ENCODE measurements around the gene FADS2. TPM values are rescaled to one million over a fixed set of nuclear protein-coding genes. Genes with fewer than 3 reads are reported as not detected.
A peak's percentile ranks its signal among the peaks of the same experiment; 100 is the strongest.

Gene FADS2
- total and polyA plus RNA-seq, 2 experiments from 2014 or later = 317 to 356 TPM

- Histone ChIP-seq H2AFZ (no peak overlapping the region), H4K20me1 (ENCODE audit: insufficient read depth, poor library complexity, severe bottlenecking) (peaks cover 58% of the 10 kb centered on the region), H3K27me3 (no peaks in the 10 kb centered on the region), H3K27ac (peak overlapping the region; percentile 85), H3K79me2 (peaks cover 79% of the 10 kb centered on the region), H3K36me3 (replicated peaks; ENCODE audit: insufficient read depth, low read depth) (no peaks in the 10 kb centered on the region), H3K4me2 (no peak overlapping the region), H3K4me3 (no peak overlapping the region), H3K9me2 (replicated peaks; ENCODE audit: insufficient read depth) (no peaks in the 10 kb centered on the region), H3K9me3 (ENCODE audit: low read depth) (no peaks in the 10 kb centered on the region), H3K4me1 (ENCODE audit: insufficient read depth) (peaks cover 32% of the 10 kb centered on the region)
- WGBS (ENCODE audit: low lambda C conversion rate, missing lambda C conversion rate) = 79% methylated on average over 12 of the region's 12 CpGs
- peak; percentile 43 for DNase-seq (ENCODE audit: low spot score)
- TF ChIP-seq EZH2 (IDR thresholded peaks at IDR 0.05; ENCODE audit: borderline replicate concordance) (no peak), CTCF (IDR thresholded peaks at IDR 0.05; ENCODE audit: poor library complexity) (no peak), EZH2phosphoT487 (IDR thresholded peaks at IDR 0.05; ENCODE audit: low read depth, severe bottlenecking, unreplicated experiment) (no peak)
These were observed 6.4 kb downstream of the FADS2 start for GRCh38 chr11:61834278-61835048.

- Histone ChIP-seq H3K27me3 (no peaks in the 10 kb centered on the region), H3K4me2 (no peak overlapping the region), H3K36me3 (replicated peaks; ENCODE audit: insufficient read depth, low read depth) (no peaks in the 10 kb centered on the region), H3K9me3 (ENCODE audit: low read depth) (no peaks in the 10 kb centered on the region), H3K27ac (no peak overlapping the region), H3K4me3 (no peak overlapping the region), H3K79me2 (peaks cover 65% of the 10 kb centered on the region), H4K20me1 (ENCODE audit: insufficient read depth, poor library complexity, severe bottlenecking) (peaks cover 43% of the 10 kb centered on the region), H3K9me2 (replicated peaks; ENCODE audit: insufficient read depth) (no peaks in the 10 kb centered on the region), H3K4me1 (ENCODE audit: insufficient read depth) (peaks cover 18% of the 10 kb centered on the region), H2AFZ (no peak overlapping the region)
- 94% methylated on average over 8 of the region's 8 CpGs for WGBS (ENCODE audit: low lambda C conversion rate, missing lambda C conversion rate)
- no peak for DNase-seq (ENCODE audit: low spot score)
- TF ChIP-seq EZH2phosphoT487 (IDR thresholded peaks at IDR 0.05; ENCODE audit: low read depth, severe bottlenecking, unreplicated experiment) (no peak), CTCF (IDR thresholded peaks at IDR 0.05; ENCODE audit: poor library complexity) (no peak), EZH2 (IDR thresholded peaks at IDR 0.05; ENCODE audit: borderline replicate concordance) (no peak)
These were observed 8.1 kb downstream of the FADS2 start for GRCh38 chr11:61836193-61836592.

GRCh38 chr11:61837411-61838005 is 9.4 kb downstream of the FADS2 start:
- no peak overlapping the region for H3K4me2 ChIP-seq
- no peaks in the 10 kb centered on the region for H3K9me2 ChIP-seq (replicated peaks; ENCODE audit: insufficient read depth)
- no peak overlapping the region for H3K27ac ChIP-seq
- peaks cover 55% of the 10 kb centered on the region for H3K79me2 ChIP-seq
- H4K20me1 ChIP-seq (ENCODE audit: insufficient read depth, poor library complexity, severe bottlenecking) = peaks cover 37% of the 10 kb centered on the region
- H3K27me3 ChIP-seq = no peaks in the 10 kb centered on the region
- no peak for DNase-seq (ENCODE audit: low spot score)
- no peak for TF ChIP-seq CTCF (IDR thresholded peaks at IDR 0.05; ENCODE audit: poor library complexity)
- no peak for TF ChIP-seq EZH2phosphoT487 (IDR thresholded peaks at IDR 0.05; ENCODE audit: low read depth, severe bottlenecking, unreplicated experiment)
- TF ChIP-seq EZH2 (IDR thresholded peaks at IDR 0.05; ENCODE audit: borderline replicate concordance) = no peak
- H3K4me3 ChIP-seq = no peak overlapping the region
- no peak overlapping the region for H2AFZ ChIP-seq
- H3K9me3 ChIP-seq (ENCODE audit: low read depth) = no peaks in the 10 kb centered on the region
- 96% methylated on average over 15 of the region's 15 CpGs for WGBS (ENCODE audit: low lambda C conversion rate, missing lambda C conversion rate)
- H3K36me3 ChIP-seq (replicated peaks; ENCODE audit: insufficient read depth, low read depth) = no peaks in the 10 kb centered on the region
- H3K4me1 ChIP-seq (ENCODE audit: insufficient read depth) = peaks cover 13% of the 10 kb centered on the region
